Left lung (tissue), 10 donors: ENCODE measurements around the gene ARID3B. TPM values are rescaled to one million over a fixed set of nuclear protein-coding genes. Genes with fewer than 3 reads are reported as not detected.

Source experiments
- ATAC-seq: fragments of 200-7000 bp; cut with Tn5 transposase; one replicate; pipeline ENCODE4 v1.9.1; 2020; ENCODE audit warnings: moderate library complexity
- DNase-seq, 4 donors: peaks; one replicate each; pipeline ENCODE4 v3.0.0-alpha.2; 2013 to 2020
- H3K27ac ChIP-seq, 2 donors: fragments of 200-600 bp; sonication (generic) in 1 of 2; one replicate each; pipeline versions ENCODE4 v1.5.0 to v1.8.0; 2020 to 2021
- H3K27me3 ChIP-seq, 2 donors: fragments of 200-600 bp; sonication (generic) in 1 of 2; one replicate each; pipeline versions ENCODE4 v1.5.0 to v1.8.0; 2020 to 2021
- H3K36me3 ChIP-seq, 2 donors: fragments of 200-600 bp; sonication (generic) in 1 of 2; one replicate each; pipeline versions ENCODE4 v1.5.0 to v1.8.0; 2020 to 2021
- H3K4me1 ChIP-seq, 2 donors: fragments of 200-600 bp; one replicate each; pipeline ENCODE4 v1.8.0; 2021
- H3K4me3 ChIP-seq, 2 donors: fragments of 200-600 bp; sonication (generic) in 1 of 2; one replicate each; pipeline versions ENCODE4 v1.5.0 to v1.8.0; 2020 to 2021; ENCODE audit warnings: mild to moderate bottlenecking in 1 of 2
- H3K9me3 ChIP-seq, 2 donors: fragments of 200-600 bp; sonication (generic) in 1 of 2; one replicate each; pipeline versions ENCODE4 v1.5.0 to v1.8.0; 2020 to 2021
- CTCF ChIP-seq, 2 donors: fragments of 200-600 bp; sonication (generic) in 1 of 2; IDR thresholded peaks; one replicate each; pipeline versions ENCODE4 v1.5.0 to v1.8.0; 2021; ENCODE audit warnings: antibody characterized with exemption in 2 of 2
- intact Hi-C, 2 donors: fragments of 100-400 bp; cut with DNase I; formaldehyde crosslinking; loops; one replicate each; pipeline versions ENCODE4 v1.11.2 to v1.14.2; 2022
- polyA plus RNA-seq, 6 donors: library from polyadenylated mRNA; unstranded; fragments of 120-200 nt; gene quantifications; one replicate each; pipeline ENCODE4 v1.2.1, GENCODE V29; 2013; ENCODE audit not compliant: insufficient read length in 6 of 6
- total RNA-seq, 2 donors: library from RNA; stranded (reverse); fragmentation: NEBNext Ultra II Directional; extraction: Animal tissue kit (Norgen Biotek cat#: 25700); gene quantifications; one replicate each; pipeline ENCODE4 v1.2.1, GENCODE V29; 2021
- donor health status: DM: no; HTN: yes; CAD: no.
- donor health status: DM: no; HTN: no; CAD: no.

The ARID3B gene
- total and polyA plus RNA-seq, 8 donors = 5.8 to 12.1 (median 11.1) TPM

GRCh38 chr15:74613953-74614743 is 73.1 kb downstream of the ARID3B start:
- Histone ChIP-seq H3K9me3 (no peaks in the 10 kb centered on the region), H3K36me3 (peaks cover 0 to 4% of the 10 kb centered on the region in 2 donors), H3K27me3 (no peaks in the 10 kb centered on the region), H3K27ac (peak overlapping the region; percentile 94 to 97), H3K4me3 (peak overlapping the region; percentile 99 to 100), H3K4me1 (peaks cover 20 to 36% of the 10 kb centered on the region in 2 donors)
- no peak for TF ChIP-seq CTCF (IDR thresholded peaks at IDR 0.05)
- no peak for ATAC-seq
- intact Hi-C loops = loop anchor here in 1 of 2 donors (10.0 kb wide), 1 partner anchor 69 kb away; the partner anchor contains the start of gene ARID3B
- DNase-seq = peak in 2 of 4 donors; percentile 30 to 78

- DNase-seq = peak in 3 of 4 donors; percentile 88 to 96 (median 90)
- TF ChIP-seq CTCF (IDR thresholded peaks at IDR 0.05) = no peak
- ATAC-seq = peak; percentile 81
- H3K27me3 ChIP-seq = no peaks in the 10 kb centered on the region
- H3K27ac ChIP-seq = peak overlapping the region; percentile 94 to 97
- H3K4me1 ChIP-seq = peaks cover 20 to 37% of the 10 kb centered on the region in 2 donors
- H3K9me3 ChIP-seq = no peaks in the 10 kb centered on the region
- H3K36me3 ChIP-seq = peaks cover 0 to 12% of the 10 kb centered on the region in 2 donors
- peak overlapping the region; percentile 99 to 100 for H3K4me3 ChIP-seq
- intact Hi-C loops = loop anchor here in 1 of 2 donors (10.0 kb wide), 1 partner anchor 70 kb away; the partner anchor contains the start of gene ARID3B
Observed at GRCh38 chr15:74614744-74615507, 73.9 kb downstream of the ARID3B start.

- peaks cover 0 to 20% of the 10 kb centered on the region in 2 donors for H3K36me3 ChIP-seq
- DNase-seq = peak; percentile 90 to 100 (median 97)
- H3K4me1 ChIP-seq = peaks cover 20 to 44% of the 10 kb centered on the region in 2 donors
- no peak for TF ChIP-seq CTCF (IDR thresholded peaks at IDR 0.05)
- peak within 1 kb of the TSS; percentile 99 to 100 for H3K4me3 ChIP-seq
- intact Hi-C loops = loop anchor here in 1 of 2 donors (10.0 kb wide), 1 partner anchor 71 kb away; the partner anchor contains the start of gene ARID3B
- peak within 1 kb of the TSS; percentile 94 to 97 for H3K27ac ChIP-seq
- peak; percentile 89 for ATAC-seq
- H3K27me3 ChIP-seq = no peaks in the 10 kb centered on the region
- H3K9me3 ChIP-seq = no peaks in the 10 kb centered on the region
Observed at GRCh38 chr15:74615508-74616365, 74.7 kb downstream of the ARID3B start, which contains the start of gene CLK3. Gene CLK3, plus strand, starts transcription at chr15:74615836. Its CDS starts 3,361 bp downstream, at chr15:74619197.

DNA sequence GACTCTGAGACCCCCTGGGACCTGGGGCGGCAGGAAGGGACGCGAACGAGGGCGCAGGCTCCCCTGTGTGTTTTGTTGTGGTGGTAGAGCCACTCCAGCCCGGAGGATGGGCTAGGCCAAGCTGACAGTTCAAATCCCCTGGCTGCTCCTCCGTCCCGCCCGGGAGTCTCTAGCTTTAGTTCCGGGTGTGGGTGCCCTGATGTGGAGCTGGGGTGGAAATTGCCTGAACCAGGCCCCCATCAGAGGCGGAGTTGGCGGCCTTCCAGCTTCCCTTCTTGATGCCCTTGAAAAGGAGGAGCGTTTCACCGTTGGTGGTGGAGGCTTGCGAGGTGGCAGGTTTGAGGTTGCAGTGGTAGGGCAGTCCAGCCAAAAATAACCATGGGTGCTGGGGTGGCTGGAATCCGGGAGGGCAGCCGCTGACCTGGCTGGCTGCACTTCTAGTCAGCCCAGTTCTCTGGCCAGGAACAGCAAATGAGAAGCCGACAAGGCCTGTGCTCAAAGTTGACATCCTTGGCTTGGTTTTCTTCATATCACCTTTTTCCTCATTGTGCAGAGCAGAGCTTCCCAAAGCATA is 75.4 kb downstream of the ARID3B start:
- no peak for TF ChIP-seq CTCF (IDR thresholded peaks at IDR 0.05)
- Histone ChIP-seq H3K27ac (peak overlapping the region; percentile 94 to 97), H3K9me3 (no peaks in the 10 kb centered on the region), H3K4me3 (peak overlapping the region; percentile 99 to 100), H3K4me1 (peaks cover 20 to 49% of the 10 kb centered on the region in 2 donors), H3K27me3 (no peaks in the 10 kb centered on the region), H3K36me3 (peaks cover 0 to 27% of the 10 kb centered on the region in 2 donors)
- peak; percentile 22 to 87 (median 70) for DNase-seq
- intact Hi-C loops = loop anchor here in 1 of 2 donors (10.0 kb wide), 1 partner anchor 72 kb away; the partner anchor contains the start of gene ARID3B
- ATAC-seq = peak; percentile 19
